DND-41 (cell line): Measurements from ENCODE around the gene LRRC55.

Experiments used
- ATAC-seq: fragments of 200-7000 bp; cut with Tn5 transposase; 3 replicates; pipeline ENCODE4 v1.9.1; 2021; ENCODE audit warnings: low read depth; ENCODE audit not compliant: insufficient read depth
- DNase-seq: peaks from one replicate; pipeline ENCODE4 v3.0.0-alpha.2; 2020
- H2AFZ ChIP-seq: 2 replicates; pipeline ENCODE4 v1.6.0; 2012; ENCODE audit warnings: low read depth, low read length
- H3K27ac ChIP-seq: 2 replicates; pipeline ENCODE4 v1.5.1; 2012; ENCODE audit warnings: low read length, inconsistent platforms
- H3K27me3 ChIP-seq: fragments of 200-600 bp; sonication (generic); 2 replicates; pipeline ENCODE4 v1.6.0; 2012; ENCODE audit warnings: low read length, mild to moderate bottlenecking, inconsistent platforms; ENCODE audit not compliant: insufficient read depth, poor library complexity
- H3K36me3 ChIP-seq: 2 replicates; pipeline ENCODE4 v1.5.1; 2012; ENCODE audit warnings: low read length, inconsistent platforms; ENCODE audit not compliant: insufficient read depth
- H3K4me1 ChIP-seq: 2 replicates; pipeline ENCODE4 v1.5.1; 2012; ENCODE audit warnings: mild to moderate bottlenecking, low read length; ENCODE audit not compliant: insufficient read depth
- H3K4me2 ChIP-seq: 2 replicates; pipeline ENCODE4 v1.6.0; 2012; ENCODE audit warnings: mild to moderate bottlenecking, moderate library complexity, low read length, inconsistent platforms; ENCODE audit not compliant: insufficient read depth
- H3K4me3 ChIP-seq, 2 experiments: fragments of 200-600 bp in 1 of 2; shearing (Covaris generic) in 1 of 2; 2 replicates each; pipeline ENCODE4 v1.5.1; 2012 to 2016; ENCODE audit warnings: inconsistent platforms in 2 of 2, low read length in 2 of 2, mild to moderate bottlenecking in 2 of 2, low read depth in 1 of 2, moderate library complexity in 1 of 2
- H3K79me2 ChIP-seq: 2 replicates; pipeline ENCODE4 v1.6.0; 2012; ENCODE audit warnings: low read length, inconsistent platforms; ENCODE audit not compliant: insufficient read depth
- H3K9ac ChIP-seq: 2 replicates; pipeline ENCODE4 v1.6.0; 2012; ENCODE audit warnings: low read depth, mild to moderate bottlenecking, inconsistent platforms, low read length, moderate library complexity
- H3K9me3 ChIP-seq: 2 replicates; pipeline ENCODE4 v1.5.1; 2012; ENCODE audit warnings: low read length, moderate library complexity, mild to moderate bottlenecking, inconsistent platforms; ENCODE audit not compliant: insufficient read depth, severe bottlenecking
- H4K20me1 ChIP-seq: 2 replicates; pipeline ENCODE4 v1.6.0; 2012; ENCODE audit warnings: low read length; ENCODE audit not compliant: insufficient read depth
- EZH2 ChIP-seq: IDR thresholded peaks from 3 replicates; pipeline ENCODE4 v1.6.1; 2012; ENCODE audit warnings: borderline replicate concordance, low read depth, mild to moderate bottlenecking, moderate library complexity, low read length, inconsistent platforms; ENCODE audit not compliant: severe bottlenecking
- TF ChIP-seq, protein P1 (sequence below): IDR thresholded peaks from 2 replicates; pipeline ENCODE4 v1.5.1; 2012; ENCODE audit warnings: borderline replicate concordance, low read length, moderate library complexity, mild to moderate bottlenecking; ENCODE audit not compliant: poor library complexity, severe bottlenecking; ENCODE audit errors: extremely low read depth

Gene LRRC55

DNA sequence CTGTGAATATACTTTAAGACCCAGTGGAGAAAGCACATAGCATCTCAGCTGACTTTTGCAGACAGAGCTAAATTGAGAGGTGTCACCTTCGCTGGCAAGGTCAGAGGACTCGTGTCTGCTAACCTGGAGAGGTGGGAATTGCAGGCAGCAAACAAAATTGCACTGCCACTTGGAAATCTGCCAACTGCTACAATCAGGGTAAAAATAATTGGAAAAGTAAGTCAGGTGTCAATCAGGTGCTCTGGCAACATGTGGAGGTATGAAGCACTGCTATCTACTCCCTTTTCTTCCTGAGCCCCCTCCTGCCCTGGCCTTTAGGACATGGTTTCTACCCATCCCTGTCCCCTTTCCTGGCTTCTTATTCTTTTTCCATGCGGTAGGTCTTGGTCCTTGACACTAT lies 24.1 kb upstream of the LRRC55 start:
- H4K20me1 ChIP-seq, result no peaks in the 10 kb centered on the region
- no peak overlapping the region for H3K27ac ChIP-seq
- H3K4me3 ChIP-seq, result no peak overlapping the region
- ATAC-seq (no peak), DNase-seq (no peak)
- no peak overlapping the region for H2AFZ ChIP-seq
- TF ChIP-seq, protein P1, sequence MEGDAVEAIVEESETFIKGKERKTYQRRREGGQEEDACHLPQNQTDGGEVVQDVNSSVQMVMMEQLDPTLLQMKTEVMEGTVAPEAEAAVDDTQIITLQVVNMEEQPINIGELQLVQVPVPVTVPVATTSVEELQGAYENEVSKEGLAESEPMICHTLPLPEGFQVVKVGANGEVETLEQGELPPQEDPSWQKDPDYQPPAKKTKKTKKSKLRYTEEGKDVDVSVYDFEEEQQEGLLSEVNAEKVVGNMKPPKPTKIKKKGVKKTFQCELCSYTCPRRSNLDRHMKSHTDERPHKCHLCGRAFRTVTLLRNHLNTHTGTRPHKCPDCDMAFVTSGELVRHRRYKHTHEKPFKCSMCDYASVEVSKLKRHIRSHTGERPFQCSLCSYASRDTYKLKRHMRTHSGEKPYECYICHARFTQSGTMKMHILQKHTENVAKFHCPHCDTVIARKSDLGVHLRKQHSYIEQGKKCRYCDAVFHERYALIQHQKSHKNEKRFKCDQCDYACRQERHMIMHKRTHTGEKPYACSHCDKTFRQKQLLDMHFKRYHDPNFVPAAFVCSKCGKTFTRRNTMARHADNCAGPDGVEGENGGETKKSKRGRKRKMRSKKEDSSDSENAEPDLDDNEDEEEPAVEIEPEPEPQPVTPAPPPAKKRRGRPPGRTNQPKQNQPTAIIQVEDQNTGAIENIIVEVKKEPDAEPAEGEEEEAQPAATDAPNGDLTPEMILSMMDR, result no peak
- TF ChIP-seq EZH2, result no peak
- H3K4me1 ChIP-seq, result no peaks in the 10 kb centered on the region
- H3K36me3 ChIP-seq, result no peaks in the 10 kb centered on the region
- no peak overlapping the region for H3K9ac ChIP-seq
- H3K27me3 ChIP-seq, result peaks cover 7% of the 10 kb centered on the region
- no peaks in the 10 kb centered on the region for H3K9me3 ChIP-seq
- no peak overlapping the region for H3K4me2 ChIP-seq
- H3K79me2 ChIP-seq, result no peaks in the 10 kb centered on the region

DNA sequence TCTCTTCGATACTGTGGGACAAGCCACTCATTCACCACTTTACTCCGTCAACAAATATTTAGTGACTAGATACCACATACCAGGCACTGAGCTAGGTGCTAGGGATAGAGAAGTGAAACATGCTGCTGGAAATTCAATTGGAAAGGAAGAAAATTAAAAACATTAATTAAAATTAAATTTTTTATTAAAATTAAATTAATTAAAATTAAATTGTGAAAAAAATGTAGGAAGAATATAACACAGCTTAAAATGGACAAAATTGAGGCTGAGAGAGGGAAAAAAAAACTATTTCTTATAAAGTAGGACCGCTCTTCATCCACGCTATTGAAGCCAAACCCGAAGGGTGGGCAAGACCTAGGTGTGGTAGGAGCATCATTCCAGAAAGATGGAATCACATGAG lies 23.6 kb upstream of the LRRC55 start:
- H3K36me3 ChIP-seq, result no peaks in the 10 kb centered on the region
- TF ChIP-seq EZH2, result no peak
- TF ChIP-seq, protein P1, result no peak
- no peak for DNase-seq
- H3K27ac ChIP-seq, result no peak overlapping the region
- H2AFZ ChIP-seq, result no peak overlapping the region
- no peaks in the 10 kb centered on the region for H4K20me1 ChIP-seq
- no peak overlapping the region for H3K4me2 ChIP-seq
- H3K27me3 ChIP-seq, result peaks cover 7% of the 10 kb centered on the region
- no peaks in the 10 kb centered on the region for H3K9me3 ChIP-seq
- H3K4me1 ChIP-seq, result no peaks in the 10 kb centered on the region
- no peak overlapping the region for H3K9ac ChIP-seq
- no peak for ATAC-seq
- H3K4me3 ChIP-seq, result no peak overlapping the region
- no peaks in the 10 kb centered on the region for H3K79me2 ChIP-seq

GRCh38 chr11:57158599-57158998 lies 23.2 kb upstream of the LRRC55 start:
- H3K4me3 ChIP-seq, result no peak overlapping the region
- H3K4me2 ChIP-seq, result no peak overlapping the region
- H3K27ac ChIP-seq, result no peak overlapping the region
- no peaks in the 10 kb centered on the region for H3K9me3 ChIP-seq
- no peak overlapping the region for H3K9ac ChIP-seq
- H4K20me1 ChIP-seq, result no peaks in the 10 kb centered on the region
- TF ChIP-seq, protein P1, result no peak
- TF ChIP-seq EZH2, result no peak
- DNase-seq, result no peak
- peaks cover 7% of the 10 kb centered on the region for H3K27me3 ChIP-seq
- H3K79me2 ChIP-seq, result no peaks in the 10 kb centered on the region
- no peak overlapping the region for H2AFZ ChIP-seq
- no peak for ATAC-seq
- H3K4me1 ChIP-seq, result no peaks in the 10 kb centered on the region
- H3K36me3 ChIP-seq, result no peaks in the 10 kb centered on the region

GRCh38 chr11:57160665-57161064 lies 21.1 kb upstream of the LRRC55 start:
- Histone ChIP-seq H3K79me2 (no peaks in the 10 kb centered on the region), H3K9ac (no peak overlapping the region), H3K9me3 (no peaks in the 10 kb centered on the region), H3K4me1 (no peaks in the 10 kb centered on the region), H2AFZ (no peak overlapping the region), H3K4me2 (no peak overlapping the region), H3K27ac (no peak overlapping the region), H3K27me3 (peaks cover 4% of the 10 kb centered on the region), H3K4me3 (no peak overlapping the region), H3K36me3 (no peaks in the 10 kb centered on the region), H4K20me1 (no peaks in the 10 kb centered on the region)
- DNase-seq (no peak), ATAC-seq (no peak)
- TF ChIP-seq, protein P1, result no peak
- TF ChIP-seq EZH2, result no peak
